Mucosa of descending colon (tissue), 3 donors: ENCODE results near the gene LUC7L2. TPM values are rescaled to one million over a fixed set of nuclear protein-coding genes. Genes with fewer than 3 reads are reported as not detected.

Source experiments
- ATAC-seq: fragments of 200-7000 bp; cut with Tn5 transposase; one replicate; pipeline ENCODE4 v1.9.1; 2020; ENCODE audit warnings: mild to moderate bottlenecking, moderate library complexity
- DNase-seq, 3 donors: peaks; one replicate each; pipeline ENCODE4 v3.0.0-alpha.2; 2020
- H3K36me3 ChIP-seq: fragments of 200-600 bp; one replicate; pipeline ENCODE4 v1.8.0; 2021; ENCODE audit warnings: low read depth, mild to moderate bottlenecking
- H3K4me1 ChIP-seq: fragments of 200-600 bp; one replicate; pipeline ENCODE4 v1.8.0; 2021; ENCODE audit warnings: low read depth, mild to moderate bottlenecking
- H3K4me3 ChIP-seq: fragments of 200-600 bp; one replicate; pipeline ENCODE4 v1.8.0; 2021; ENCODE audit warnings: mild to moderate bottlenecking
- H3K9me3 ChIP-seq: fragments of 200-600 bp; one replicate; pipeline ENCODE4 v1.8.0; 2021; ENCODE audit warnings: mild to moderate bottlenecking
- intact Hi-C, 2 donors: fragments of 100-400 bp; cut with DNase I in 1 of 2; cut with micrococcal nuclease in 1 of 2; formaldehyde crosslinking; loops; one replicate each; pipeline versions ENCODE4 v1.11.0 to v1.11.1; 2022; cut with DNase I, micrococcal nuclease
- total RNA-seq, 3 donors: library from RNA; stranded (reverse); fragmentation: NEBNext Ultra II Directional in 2 of 3; extraction: Animal tissue kit (Norgen Biotek cat#: 25700) in 2 of 3; gene quantifications; one replicate each; pipeline versions ENCODE4 v1.2.1 to v1.2.4, GENCODE V29; 2021 to 2023
- TF ChIP-seq, protein P1 (sequence below): fragments of 200-600 bp; IDR thresholded peaks from one replicate; pipeline ENCODE4 v1.8.0; 2022; ENCODE audit warnings: antibody characterized with exemption, mild to moderate bottlenecking
- donor health status: DM: no; HTN: no; CAD: no; lungs with moderate emphysema.
- donor health status: DM: no; HTN: no; CAD: no.
- donor health status: DM: no; HTN: yes; CAD: no.

The LUC7L2 gene
- total RNA-seq, 3 donors from 2014 or later, result 78.4 to 85.2 (median 82.0) TPM

DNA sequence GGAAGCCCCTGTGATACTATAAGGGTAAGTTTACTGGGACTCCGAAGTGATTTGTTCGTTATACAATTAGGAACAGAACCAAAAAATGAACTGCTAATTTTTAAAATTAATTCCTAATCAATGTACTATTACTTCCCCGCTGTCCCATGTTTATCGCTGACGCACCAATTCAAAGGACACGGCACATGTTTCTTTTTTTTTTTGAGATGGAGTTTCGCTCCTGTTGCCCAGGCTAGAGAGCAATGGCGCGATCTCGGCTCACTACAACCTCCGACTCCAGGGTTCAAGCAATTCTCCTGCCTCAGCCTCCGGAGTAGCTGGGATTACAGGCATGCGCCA lies 20.0 kb upstream of the LUC7L2 start:
- no peaks in the 10 kb centered on the region for H3K4me1 ChIP-seq
- no peaks in the 10 kb centered on the region for H3K36me3 ChIP-seq
- intact Hi-C loops, result no loop called here
- ATAC-seq (no peak), DNase-seq (no peak)
- H3K4me3 ChIP-seq, result peak overlapping the region; percentile 79
- no peaks in the 10 kb centered on the region for H3K9me3 ChIP-seq
- TF ChIP-seq, protein P1, sequence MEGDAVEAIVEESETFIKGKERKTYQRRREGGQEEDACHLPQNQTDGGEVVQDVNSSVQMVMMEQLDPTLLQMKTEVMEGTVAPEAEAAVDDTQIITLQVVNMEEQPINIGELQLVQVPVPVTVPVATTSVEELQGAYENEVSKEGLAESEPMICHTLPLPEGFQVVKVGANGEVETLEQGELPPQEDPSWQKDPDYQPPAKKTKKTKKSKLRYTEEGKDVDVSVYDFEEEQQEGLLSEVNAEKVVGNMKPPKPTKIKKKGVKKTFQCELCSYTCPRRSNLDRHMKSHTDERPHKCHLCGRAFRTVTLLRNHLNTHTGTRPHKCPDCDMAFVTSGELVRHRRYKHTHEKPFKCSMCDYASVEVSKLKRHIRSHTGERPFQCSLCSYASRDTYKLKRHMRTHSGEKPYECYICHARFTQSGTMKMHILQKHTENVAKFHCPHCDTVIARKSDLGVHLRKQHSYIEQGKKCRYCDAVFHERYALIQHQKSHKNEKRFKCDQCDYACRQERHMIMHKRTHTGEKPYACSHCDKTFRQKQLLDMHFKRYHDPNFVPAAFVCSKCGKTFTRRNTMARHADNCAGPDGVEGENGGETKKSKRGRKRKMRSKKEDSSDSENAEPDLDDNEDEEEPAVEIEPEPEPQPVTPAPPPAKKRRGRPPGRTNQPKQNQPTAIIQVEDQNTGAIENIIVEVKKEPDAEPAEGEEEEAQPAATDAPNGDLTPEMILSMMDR, result no peak

DNA sequence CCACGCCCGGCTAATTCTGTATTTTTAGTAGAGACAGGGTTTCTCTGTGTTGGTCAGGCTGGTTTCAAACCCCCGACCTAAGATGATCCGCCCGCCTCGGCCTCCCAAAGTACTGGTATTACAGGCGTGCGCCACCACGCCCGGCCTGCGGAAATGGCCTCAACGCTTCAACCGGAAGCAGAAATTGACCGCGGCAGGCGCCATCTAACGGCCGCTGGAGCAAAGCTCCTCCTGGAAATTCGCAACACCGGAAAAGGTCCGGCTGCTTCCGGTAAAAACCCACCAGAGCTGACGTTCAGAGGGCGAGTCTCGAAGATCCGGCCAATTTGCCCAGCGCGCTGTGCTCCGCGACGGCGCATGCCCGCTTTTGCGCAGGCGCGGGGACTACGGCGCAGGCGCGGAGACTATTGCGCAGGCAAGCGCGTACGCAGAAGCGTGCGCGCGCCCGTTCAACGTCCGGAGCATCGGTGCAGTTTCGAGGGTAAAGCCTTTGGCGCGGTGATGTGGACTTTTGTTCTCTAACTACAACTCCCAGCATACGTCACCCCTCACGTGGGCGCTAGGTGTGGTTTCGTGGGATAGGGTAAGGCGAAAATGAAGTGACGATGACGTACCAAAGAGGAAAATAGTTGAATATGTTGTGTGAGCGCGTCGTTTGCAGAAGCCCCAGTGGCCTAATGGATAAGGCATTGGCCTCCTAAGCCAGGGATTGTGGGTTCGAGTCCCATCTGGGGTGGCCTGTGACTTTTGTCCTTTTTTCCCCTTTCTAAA lies 19.5 kb upstream of the LUC7L2 start:
- ATAC-seq, result peak; percentile 87
- DNase-seq, result peak; percentile 97 to 100 (median 99)
- peak overlapping the region; percentile 79 for H3K4me3 ChIP-seq
- H3K9me3 ChIP-seq, result no peaks in the 10 kb centered on the region
- no peaks in the 10 kb centered on the region for H3K4me1 ChIP-seq
- intact Hi-C loops, result no loop called here
- no peaks in the 10 kb centered on the region for H3K36me3 ChIP-seq
- TF ChIP-seq, protein P1, result peak; percentile 70

DNA sequence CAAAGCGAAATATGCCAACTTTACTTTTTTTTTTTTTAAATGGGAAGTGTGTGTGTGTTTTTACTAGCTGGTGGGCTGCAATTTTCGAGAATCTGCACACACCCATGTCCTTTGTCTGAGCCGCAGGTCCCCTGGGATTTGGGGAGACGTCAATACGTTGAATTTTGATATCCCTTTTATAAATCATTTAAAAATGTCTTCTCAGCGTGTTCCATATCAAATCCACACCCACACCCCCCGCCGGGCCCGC lies 19.0 kb upstream of the LUC7L2 start:
- TF ChIP-seq, protein P1, result no peak
- peak overlapping the region; percentile 79 for H3K4me3 ChIP-seq
- no peaks in the 10 kb centered on the region for H3K9me3 ChIP-seq
- no peaks in the 10 kb centered on the region for H3K4me1 ChIP-seq
- DNase-seq (peak in 1 of 3 donors; percentile 88), ATAC-seq (peak; percentile 9)
- intact Hi-C loops, result no loop called here
- no peaks in the 10 kb centered on the region for H3K36me3 ChIP-seq

DNA sequence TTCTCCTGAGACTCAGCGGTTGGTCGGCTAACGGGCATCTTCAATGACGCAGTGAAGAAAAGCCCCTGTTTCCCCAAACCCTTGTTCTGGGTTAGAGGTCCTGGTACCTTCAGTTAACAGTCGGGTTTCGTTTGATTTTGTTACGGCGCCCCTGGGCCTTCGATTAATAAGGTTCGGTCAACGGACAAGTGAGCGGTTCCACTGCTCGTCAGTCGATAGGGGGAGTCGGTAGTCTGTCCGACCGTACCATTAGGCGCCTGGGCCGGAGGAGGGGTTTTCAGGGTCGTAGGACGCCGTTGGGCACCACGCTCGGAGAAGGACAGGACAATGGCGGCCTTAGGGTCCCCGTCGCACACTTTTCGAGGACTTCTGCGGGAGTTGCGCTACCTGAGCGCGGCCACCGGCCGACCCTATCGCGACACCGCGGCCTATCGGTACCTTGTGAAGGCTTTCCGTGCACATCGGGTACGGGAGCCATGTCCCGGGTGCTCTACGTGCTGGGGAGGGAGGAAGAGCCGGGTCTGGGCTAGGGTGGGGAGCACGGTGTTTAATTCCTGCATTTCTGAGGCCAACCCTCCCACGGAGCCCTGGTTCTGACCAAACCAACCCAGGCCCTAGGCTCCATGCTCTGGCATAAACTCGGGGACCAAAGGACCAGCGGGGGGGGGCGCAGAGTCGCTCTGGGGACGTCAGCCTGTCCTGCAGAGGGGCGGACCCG lies 18.5 kb upstream of the LUC7L2 start, which contains the start of gene FMC1:
Gene FMC1, plus strand, starts transcription at position 280 of the 718 bp plus-strand sequence. Its CDS starts 48 bp downstream, at position 328.
- intact Hi-C loops, result no loop called here
- TF ChIP-seq, protein P1, result peak; percentile 14
- H3K4me1 ChIP-seq, result no peaks in the 10 kb centered on the region
- H3K4me3 ChIP-seq, result peak within 1 kb of the TSS; percentile 79
- H3K9me3 ChIP-seq, result no peaks in the 10 kb centered on the region
- DNase-seq, result peak; percentile 91 to 96 (median 92)
- H3K36me3 ChIP-seq, result no peaks in the 10 kb centered on the region
- ATAC-seq, result peak; percentile 80

DNA sequence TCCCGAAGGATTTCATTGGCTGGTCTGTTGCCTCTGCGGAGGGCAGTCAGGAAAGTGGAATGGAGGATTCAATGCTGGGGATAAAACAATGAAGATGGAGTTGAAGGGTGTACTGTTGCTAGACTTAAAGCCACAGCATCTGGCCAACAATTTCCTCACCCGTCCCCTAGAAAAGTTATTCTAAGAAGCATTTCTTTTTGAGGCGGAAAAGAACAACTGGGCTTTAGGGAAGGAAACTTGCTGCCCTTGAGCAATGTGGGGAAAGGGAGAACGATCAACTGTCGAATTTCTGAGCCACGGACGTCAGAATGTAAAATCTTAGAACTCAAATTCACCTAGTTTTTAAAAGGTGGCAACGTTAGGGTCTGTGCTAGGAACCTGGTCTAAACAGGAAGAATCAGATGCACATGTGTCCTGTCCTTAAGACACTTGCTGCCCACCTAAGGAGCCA lies 17.9 kb upstream of the LUC7L2 start:
- Histone ChIP-seq H3K4me1 (no peaks in the 10 kb centered on the region), H3K4me3 (peak overlapping the region; percentile 79), H3K9me3 (no peaks in the 10 kb centered on the region), H3K36me3 (no peaks in the 10 kb centered on the region)
- ATAC-seq, result no peak
- intact Hi-C loops, result no loop called here
- DNase-seq, result no peak
- TF ChIP-seq, protein P1, result no peak
